Stimulated activated CD4-positive, alpha-beta T cell treated with anti-CD3 and anti-CD28 coated beads, Interleukin-12 subunit alpha, Interleukin-12 subunit beta, amount 100 ng/mL, for 24 hours (primary cell): Measurements from ENCODE around the gene NTSR1.

Experiments used
- DNase-seq, 2 experiments: peaks; one replicate each; pipeline ENCODE4 v3.0.0-alpha.2; 2020; ENCODE audit warnings: low read depth in 2 of 2

The NTSR1 gene

DNA sequence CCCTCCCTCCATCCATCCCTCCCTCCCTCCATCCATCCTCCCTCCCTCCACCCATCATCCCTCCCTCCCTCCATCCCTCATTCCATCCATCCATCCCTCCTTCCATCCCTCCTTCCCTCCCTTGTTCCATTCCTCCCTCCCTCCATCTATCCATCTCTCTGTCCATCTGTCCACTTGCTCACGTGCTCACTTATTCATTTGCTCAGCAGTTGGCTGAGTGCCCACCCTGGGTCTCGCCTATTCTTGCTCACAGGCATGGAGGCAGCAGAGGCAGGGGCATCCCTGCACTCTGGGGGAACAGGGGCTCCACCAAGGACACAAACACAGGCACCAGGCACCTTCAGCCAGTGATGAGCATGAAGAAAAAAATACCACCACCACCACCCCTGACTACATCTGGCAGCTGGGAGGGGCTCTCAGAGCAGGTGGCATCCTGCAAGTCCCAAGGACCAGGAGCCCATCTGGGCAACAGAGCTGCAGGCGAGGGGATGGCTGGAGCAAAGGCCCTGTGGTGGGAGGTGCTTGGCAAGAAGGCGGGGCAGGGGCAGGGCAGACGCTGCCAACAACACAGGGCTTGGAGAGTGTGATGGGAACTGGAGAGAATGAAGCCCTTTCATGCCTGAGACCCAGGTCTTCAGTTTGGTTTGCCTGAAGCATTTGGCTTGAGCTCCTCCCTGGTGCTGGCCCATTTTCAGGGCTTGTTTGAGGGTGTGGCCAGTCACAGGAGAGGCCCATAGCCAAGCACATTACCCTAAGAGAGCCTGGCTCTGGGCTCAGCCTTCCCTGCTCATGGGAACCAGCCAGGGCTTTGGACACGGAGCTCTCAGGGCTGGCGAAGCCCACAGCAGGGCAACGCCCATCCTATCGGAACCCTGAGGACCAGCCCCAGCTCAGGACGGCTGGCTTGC, 47.4 kb downstream of the NTSR1 start:
- DNase-seq: no peak

DNA sequence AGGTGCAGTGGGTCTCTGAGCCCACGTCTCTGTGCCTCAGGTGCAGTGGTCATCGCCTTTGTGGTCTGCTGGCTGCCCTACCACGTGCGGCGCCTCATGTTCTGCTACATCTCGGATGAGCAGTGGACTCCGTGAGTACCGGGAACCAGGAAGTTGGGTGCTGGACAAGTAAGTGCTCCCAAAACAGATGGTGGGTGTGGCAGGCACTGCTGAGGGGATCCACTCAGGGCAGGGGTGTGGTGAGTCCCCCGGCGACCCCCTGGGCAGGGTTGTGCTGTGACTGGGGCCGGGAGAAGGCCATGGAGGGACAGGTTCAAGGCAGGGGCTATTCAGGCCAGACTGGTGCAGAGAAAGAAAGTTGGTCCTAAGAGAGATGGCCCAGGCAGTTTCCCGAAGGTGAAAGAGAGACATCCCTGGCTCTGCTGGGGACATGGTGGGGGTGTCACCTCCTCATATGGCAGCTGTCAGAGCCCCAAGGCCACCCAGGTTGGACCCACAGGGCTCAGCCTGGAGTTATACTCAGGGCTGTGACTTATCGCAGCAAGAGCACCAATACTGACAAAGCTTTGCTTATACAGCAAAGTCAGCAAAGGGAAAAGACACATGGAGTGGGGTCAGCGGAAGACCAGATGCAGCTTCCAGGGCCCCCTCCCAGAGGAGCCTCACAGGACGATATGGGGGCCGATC, 49.7 kb downstream of the NTSR1 start:
- DNase-seq: no peak

DNA sequence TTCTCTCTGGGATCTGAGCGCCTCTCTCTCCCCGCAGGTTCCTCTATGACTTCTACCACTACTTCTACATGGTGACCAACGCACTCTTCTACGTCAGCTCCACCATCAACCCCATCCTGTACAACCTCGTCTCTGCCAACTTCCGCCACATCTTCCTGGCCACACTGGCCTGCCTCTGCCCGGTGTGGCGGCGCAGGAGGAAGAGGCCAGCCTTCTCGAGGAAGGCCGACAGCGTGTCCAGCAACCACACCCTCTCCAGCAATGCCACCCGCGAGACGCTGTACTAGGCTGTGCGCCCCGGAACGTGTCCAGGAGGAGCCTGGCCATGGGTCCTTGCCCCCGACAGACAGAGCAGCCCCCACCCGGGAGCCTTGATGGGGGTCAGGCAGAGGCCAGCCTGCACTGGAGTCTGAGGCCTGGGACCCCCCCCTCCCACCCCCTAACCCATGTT, 51.4 kb downstream of the NTSR1 start:
- no peak for DNase-seq

DNA sequence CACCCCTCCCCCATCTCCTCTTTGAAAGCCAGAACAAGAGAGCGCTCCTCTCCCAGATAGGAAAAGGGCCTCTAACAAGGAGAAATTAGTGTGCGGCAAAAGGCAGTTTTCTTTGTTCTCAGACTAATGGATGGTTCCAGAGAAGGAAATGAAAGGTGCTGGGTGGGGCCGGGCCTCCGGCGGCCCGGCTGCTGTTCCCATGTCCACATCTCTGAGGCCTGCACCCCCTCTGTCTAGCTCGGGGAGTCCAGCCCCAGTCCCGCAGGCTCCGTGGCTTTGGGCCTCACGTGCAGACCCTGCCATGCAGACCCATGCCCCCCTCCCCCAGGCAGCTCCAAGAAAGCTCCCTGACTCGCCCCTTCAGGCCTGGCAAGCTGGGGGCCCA, 51.8 kb downstream of the NTSR1 start:
- no peak for DNase-seq

DNA sequence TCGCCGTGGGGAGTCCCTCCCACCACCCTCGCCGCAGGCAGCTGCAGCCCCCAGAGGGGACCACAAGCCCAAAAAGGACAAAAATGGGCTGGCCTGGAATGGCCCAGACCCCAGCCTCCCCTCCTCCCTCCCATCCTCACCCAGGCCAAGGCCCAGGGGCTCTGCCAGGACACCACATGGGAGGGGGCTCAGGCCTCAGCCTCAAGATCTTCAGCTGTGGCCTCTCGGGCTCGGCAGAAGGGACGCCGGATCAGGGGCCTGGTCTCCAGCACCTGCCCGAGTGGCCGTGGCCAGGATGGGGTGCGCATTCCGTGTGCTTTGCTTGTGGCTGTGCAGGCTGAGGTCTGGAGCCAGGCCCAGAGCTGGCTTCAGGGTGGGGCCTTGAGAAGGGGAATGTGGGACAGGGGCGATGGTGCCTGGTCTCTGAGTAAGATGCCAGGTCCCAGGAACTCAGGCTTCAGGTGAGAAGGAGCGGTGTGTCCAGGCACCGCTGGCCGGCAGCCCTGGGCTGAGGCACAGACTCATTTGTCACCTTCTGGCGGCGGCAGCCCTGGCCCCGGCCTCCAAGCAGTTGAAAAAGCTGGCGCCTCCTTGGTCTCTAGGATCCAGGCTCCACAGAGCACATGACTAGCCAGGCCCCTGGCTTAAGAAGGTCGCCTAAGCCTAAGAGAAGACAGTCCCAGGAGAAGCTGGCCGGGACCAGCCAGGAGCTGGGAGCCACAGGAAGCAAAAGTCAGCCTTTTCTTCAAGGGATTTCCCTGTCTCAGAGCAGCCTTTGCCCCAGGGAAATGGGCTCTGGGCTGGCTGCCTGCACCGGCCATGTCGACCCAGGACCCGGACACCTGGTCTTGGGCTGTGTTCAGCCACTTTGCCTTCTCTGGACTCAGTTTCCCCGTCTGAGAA, 52.5 kb downstream of the NTSR1 start:
- no peak for DNase-seq

DNA sequence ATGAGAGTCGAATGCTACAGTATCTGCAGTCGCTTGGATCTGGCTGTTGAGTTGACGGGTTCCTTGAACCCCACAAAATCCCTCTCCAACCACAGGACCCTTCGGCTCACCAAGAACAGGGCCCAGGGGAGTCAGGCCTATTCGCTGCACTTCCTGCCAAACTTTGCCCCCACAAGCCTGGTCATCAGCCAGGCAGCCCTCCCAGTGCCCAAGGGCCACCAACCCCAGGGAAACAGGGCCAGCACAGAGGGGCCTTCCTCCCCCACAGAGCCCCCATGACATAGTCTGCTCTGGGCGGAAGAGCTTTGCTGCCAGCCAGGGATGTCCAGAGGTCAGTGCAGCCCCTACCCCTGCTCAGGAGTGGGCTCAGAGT, 53.1 kb downstream of the NTSR1 start:
- no peak for DNase-seq

DNA sequence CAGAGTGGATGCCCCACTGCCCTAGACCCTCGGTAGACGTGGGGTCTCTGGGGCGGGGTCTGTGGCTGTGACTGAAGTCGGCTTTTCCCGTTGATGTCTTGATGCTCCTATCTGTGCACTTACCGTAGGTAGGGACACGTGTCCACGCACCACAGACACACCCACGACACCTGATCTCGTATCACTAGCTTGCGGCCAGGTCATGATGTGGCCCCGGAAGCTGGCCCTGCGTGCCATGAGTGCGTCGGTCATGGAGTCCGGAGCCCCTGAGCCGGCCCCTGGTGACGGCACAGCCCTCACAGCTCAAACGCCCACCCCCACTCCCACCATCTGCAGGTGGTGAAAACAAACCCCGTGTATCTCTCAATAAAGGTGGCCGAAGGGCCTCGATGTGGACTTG, 53.7 kb downstream of the NTSR1 start:
- no peak for DNase-seq

DNA sequence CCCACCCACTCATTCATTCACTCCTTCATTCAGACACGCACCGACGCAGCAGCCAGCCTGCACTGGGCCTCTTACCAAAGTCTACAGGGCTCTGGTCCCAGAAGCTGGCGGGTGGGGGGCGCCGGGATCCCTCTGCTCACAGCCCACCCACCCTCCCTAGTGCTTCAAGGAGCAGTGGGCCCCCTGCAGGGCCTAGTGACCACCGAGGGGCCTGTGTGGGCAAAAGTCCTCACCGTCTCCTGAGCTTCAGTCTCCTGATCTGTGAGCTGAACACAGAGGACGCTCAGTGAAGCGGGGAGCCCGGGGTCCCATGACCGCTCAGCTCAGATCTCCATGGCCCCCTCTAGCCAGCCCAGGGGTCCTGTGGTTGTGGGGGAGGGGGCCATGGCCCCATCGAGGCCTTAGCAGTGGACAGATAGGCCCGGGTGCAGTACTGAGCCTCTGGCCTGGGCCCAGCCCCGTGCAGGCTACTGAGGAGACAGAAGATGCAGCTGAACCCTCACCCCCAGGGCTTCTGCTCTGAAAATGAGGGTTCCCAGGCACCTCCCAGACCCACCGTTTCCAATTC, 54.2 kb downstream of the NTSR1 start:
- DNase-seq: no peak

DNA sequence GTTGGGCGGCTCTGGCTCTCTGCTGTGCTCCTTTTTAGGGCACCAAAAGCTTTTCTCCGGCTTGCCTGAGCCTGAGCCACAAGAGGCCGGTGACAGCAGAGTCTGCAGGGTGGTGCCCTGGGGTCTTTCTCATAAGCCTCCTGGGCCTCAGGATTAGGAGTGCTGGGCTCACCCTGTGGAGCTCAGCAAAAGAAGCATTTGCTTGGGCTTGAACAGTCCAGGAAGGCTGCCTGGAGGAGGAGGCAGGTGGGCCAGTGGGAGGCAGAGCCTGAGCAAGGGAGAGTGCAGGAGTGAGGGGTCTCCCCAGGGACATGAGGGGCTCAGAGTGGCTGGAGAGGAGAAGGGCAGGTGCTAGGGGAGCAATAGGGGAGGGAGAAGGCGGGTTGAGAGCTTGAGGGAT, 54.8 kb downstream of the NTSR1 start:
- no peak for DNase-seq

DNA sequence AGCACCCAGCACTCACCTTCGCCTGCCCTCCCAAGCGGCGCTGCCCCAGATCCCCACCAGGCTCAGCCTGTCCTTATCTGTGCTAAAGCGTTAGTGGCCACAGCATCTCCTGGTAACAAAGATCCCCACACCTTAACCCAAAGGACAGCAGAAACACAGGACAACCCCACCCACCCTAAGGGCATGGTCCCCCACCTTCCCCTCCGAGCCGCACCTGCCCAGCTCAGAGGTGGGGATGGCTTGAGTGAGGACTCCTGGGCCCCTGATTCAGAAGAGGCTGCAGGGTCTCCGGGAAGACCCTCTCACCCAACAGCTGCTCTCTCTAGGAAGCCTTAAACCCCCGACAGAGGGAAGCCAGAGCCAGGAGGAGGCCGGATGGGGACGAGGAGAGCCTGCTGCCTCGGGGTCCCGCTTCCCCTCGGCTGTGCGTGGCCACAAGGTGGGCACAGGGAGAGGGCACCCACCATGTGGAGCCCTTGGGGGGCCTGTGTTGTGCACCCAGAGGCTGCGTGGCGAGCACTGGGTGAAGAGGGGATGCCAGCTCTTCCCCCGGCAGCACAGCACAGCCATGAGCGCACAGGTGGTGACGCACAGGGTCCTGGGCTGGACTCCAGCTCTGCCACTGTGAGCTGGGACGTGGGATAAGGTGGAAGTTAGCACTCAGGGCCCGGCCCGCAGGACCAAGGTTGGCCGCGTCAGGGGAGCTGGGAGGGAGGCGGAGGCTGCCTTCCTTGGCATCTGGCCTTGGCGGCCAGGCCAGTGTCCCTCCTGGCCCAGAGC, 55.7 kb downstream of the NTSR1 start:
- DNase-seq: no peak

DNA sequence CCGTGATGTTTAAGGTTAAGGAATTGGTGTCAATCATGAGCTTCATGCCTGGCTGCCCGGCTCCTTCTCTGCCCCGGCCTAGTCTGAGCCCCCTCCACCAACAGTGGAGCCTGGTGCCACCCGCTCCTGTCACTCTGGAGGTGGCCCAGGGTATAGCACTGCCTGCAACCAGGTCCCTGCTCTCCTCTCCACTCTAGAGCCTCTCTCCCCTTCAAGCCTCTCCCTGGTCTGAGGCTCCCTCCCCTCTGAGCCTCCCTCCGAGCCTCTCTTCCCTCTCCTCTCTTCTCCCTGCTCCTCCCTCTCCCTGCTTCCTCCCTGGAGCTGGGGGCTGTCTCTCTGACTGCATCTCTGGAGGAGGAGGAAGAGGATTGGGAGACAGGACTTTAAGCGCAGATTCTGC, 56.4 kb downstream of the NTSR1 start:
- DNase-seq: no peak

DNA sequence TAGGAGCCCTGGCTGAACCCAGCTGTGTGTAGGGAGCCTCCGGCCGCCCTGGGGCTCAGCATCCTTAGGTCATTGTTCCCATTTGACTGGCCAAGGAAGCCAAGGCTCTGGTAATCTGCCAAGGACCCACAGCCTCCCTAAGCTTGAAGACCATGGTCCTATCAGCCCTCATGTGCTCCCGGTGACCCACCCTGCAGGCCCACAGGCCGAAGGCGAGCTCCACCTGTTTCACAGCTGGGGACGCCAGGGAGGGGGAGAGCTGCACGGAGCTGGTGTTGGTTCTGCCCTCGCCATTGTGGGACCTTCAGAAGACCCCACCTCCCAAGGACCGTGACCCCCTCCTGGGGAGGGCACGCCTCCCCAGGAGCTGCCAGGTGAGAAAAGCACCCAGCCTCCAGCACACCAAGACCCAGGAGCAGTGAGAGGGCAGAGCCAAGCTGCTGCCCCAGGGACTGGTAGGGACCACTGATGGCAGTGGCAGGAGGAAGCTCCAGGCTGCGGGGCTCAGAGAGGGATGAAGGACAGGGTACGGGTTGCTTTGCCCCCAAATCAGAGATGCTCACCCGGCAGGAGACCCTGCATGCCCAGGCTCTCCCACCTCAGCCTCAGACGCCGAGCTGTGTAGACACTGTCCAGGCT, 56.9 kb downstream of the NTSR1 start:
- DNase-seq: no peak

DNA sequence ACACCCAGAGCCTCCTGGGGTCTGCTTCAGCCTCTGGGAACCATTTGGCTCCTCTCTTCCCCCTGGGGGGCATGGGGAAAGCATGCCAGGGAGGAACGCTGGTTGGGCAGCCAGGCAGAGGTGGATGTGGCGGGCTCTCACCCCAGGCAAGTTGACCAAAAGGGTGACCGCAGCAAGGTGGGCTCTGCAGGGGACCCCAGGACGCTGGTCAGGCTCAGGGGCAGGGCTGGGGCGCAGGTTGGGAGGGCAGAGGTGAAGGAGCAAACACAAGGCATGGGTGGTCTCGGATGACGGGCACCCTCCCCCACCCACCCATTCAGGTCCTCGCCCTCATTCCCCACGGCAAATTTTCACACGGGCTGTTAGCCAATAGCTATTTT, 57.4 kb downstream of the NTSR1 start:
- DNase-seq: no peak

DNA sequence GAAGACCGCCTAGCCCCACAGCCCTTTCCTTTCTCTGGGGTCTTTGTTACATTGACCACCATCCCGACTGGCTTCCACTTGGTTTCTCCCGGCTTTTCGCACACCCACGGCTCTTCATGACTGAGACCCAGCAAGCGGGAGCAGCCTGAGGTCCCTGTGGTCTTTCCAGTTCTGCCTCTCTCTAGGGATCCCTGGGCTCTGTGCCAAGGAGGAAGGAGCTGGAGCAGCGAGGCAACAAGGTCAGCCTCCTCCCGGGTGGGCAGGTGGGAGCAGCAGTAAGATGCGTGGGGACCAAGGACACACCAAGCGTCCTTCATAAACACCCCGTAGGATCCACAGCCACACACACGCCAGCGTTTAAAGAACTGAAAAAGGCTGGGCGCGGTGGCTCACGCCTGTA, 58.1 kb downstream of the NTSR1 start:
- DNase-seq: no peak

DNA sequence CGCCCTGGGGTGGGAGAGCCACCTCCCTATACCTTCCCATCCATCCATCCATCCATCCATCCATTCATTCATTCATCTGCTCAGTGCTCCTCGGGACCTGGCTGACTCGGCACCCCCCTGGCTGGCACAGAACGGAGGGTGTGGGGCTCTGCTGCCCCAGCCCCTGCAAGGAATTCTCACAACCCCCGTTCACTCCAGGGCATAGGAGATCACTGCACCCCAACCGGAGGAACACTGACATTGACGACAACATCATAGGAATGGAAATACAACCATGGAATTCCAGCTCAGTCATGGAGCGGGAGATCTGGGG, 59.6 kb downstream of the NTSR1 start:
- no peak for DNase-seq

DNA sequence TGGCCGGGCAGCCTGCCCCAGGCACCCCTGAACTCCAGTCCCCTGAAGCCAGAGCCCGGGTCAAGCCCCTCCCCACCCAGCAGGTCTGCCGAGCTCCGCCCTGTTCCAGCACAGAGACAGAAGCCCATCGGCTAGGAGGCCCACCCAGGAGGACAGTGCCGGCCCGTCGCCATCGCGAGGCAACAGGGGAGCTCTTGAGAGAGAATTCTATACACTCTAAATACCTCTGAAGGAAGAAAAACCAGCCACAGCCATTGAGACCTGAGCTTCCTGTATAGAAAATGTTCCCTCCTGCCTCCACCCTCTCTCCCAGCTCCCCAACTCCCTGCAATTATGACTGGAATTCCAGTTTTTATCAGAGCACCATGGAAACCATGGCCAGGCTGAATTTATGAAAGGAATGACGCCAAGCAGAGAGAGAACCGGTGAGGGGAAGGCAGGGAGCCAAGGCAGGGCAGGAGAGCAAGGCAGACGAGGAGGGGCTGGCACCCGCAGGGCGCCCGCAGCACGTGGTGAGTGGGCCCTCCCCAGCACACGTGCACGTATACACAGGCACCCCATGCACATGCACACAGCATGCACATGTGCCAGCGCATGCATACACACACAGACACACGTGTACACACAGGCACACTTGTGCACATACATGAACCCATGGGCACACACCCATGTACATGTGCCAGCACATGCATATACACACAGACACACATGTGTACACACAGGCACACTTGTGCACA, 60.1 kb downstream of the NTSR1 start:
- no peak for DNase-seq

DNA sequence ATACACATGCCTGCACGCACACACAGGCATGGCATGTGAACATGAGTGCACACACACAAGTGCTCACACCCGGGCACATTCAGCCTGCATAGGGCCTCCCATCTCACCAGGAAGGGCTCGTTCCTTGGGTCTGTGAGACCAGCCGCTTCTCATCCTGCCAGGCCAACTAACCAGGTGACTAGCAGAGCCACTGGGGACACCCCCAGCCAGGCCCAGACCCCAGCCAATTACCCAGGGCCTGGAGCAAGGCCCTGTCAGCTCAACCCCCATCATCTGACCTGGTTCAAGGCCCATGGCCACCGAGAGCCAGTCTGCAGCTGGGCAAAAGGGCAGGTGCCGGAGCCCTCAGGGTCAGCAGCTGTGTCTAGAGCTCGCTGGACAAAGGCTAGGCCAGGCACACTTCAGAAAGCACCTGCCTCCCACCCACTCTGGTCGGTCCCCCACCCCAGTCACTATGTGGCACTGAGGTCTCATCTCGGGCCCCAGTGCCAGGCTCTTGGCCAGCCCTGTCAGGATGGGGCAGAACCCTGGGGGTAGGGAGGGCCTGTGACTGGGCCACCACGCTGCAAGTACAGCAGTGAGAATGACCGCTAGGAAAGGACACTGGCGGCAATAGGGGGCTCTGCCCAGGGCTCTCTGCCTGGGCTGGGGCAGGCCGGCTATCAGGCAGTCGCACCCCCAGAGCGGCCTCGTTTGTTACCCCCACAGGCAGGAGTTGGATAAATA, 60.9 kb downstream of the NTSR1 start:
- DNase-seq: no peak

DNA sequence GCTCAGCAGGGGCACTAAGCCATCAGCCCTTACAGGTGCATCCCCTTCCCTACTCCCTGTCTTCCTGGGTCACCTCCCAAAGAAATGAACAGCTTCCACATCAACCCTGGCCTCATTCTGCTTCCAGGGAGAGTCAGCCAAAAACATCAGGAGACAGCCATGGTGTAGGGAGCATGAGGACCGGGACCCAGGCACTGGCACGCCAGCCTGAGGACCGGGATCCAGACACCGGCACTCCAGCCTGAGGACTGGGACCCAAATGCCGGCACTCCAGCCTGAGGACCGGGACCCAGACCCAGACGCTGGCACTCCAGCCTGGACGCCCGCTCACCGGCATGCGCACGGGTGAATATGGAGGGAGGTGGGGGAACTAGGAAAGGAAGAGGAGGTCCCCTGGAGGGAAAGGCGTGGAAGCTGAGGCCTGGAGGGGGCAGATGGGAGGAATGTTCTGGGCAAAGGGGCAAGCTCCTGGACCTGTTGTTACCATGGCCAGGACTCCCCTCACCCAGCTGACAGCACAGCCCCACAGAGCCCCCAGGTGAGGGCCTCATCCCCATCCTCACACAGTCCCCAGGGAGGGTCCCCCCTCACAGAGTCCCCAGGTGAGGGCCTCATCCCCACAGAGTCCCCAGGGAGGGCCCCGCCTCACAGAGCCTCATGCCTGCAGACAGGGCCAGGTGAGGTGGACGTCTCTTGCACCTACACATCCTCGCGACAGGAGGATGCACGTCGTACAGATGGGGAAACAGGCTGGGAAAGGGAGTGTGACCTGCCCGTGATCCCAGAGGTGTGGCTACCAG, 61.7 kb downstream of the NTSR1 start:
- DNase-seq: no peak

DNA sequence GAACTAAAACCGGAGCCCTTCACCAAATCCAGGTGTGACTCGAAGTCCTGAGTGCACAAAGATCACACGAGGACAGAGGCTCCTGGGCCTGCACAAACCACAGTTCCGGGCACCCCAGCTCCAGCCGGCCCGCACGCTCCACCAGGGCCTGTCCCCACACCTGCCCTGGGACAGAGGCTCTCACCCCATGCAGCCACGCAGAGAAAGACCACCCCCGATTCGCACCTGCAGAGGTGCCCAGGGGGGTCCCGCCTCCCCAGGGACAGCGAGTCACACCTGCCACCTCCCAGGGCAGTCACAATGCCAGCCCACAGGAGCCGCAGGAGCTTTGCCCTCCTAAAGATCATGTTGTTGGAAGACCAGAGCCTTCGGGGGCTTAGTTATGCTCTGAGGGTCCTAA, 62.3 kb downstream of the NTSR1 start:
- DNase-seq: no peak
